ENCODE measurements around the gene DSCAML1. TPM values are rescaled to one million over a fixed set of nuclear protein-coding genes. Genes with fewer than 3 reads are reported as not detected.

Gene DSCAML1
- total RNA-seq, 1 donor from 2014 or later, result 10.2 TPM

GRCh38 chr11:117520966-117521365, 276.1 kb downstream of the DSCAML1 start:
- no peak for DNase-seq (ENCODE audit: low read depth)

GRCh38 chr11:117520201-117520600, 276.8 kb downstream of the DSCAML1 start:
- DNase-seq (ENCODE audit: low read depth), result peak; percentile 49

GRCh38 chr11:117519590-117519989, 277.4 kb downstream of the DSCAML1 start:
- DNase-seq (ENCODE audit: low read depth), result peak; percentile 85

GRCh38 chr11:117519170-117519569, 277.8 kb downstream of the DSCAML1 start:
- DNase-seq (ENCODE audit: low read depth), result peak; percentile 90

GRCh38 chr11:117518455-117518854, 278.6 kb downstream of the DSCAML1 start:
- no peak for DNase-seq (ENCODE audit: low read depth)

GRCh38 chr11:117517097-117517496, 279.9 kb downstream of the DSCAML1 start:
- no peak for DNase-seq (ENCODE audit: low read depth)

GRCh38 chr11:117515892-117516787, 280.9 kb downstream of the DSCAML1 start:
- DNase-seq (ENCODE audit: low read depth), result no peak

- DNase-seq (ENCODE audit: low read depth), result no peak
These were observed 282.8 kb downstream of the DSCAML1 start for GRCh38 chr11:117514256-117514655.

GRCh38 chr11:117513666-117514065, 283.4 kb downstream of the DSCAML1 start:
- DNase-seq (ENCODE audit: low read depth), result peak; percentile 19

- DNase-seq (ENCODE audit: low read depth), result no peak
These were observed 285.0 kb downstream of the DSCAML1 start for GRCh38 chr11:117511931-117512539.

- peak; percentile 25 for DNase-seq (ENCODE audit: low read depth)
These were observed 285.5 kb downstream of the DSCAML1 start for GRCh38 chr11:117511483-117511930.

- DNase-seq (ENCODE audit: low read depth), result no peak
These were observed 286.4 kb downstream of the DSCAML1 start for GRCh38 chr11:117510646-117511045.

GRCh38 chr11:117509543-117509942, 287.5 kb downstream of the DSCAML1 start:
- DNase-seq (ENCODE audit: low read depth), result no peak

GRCh38 chr11:117506971-117507370, 290.0 kb downstream of the DSCAML1 start:
- DNase-seq (ENCODE audit: low read depth), result no peak

GRCh38 chr11:117505285-117505970, 291.6 kb downstream of the DSCAML1 start:
- DNase-seq (ENCODE audit: low read depth), result no peak

GRCh38 chr11:117502779-117503100, 294.3 kb downstream of the DSCAML1 start:
- DNase-seq (ENCODE audit: low read depth), result no peak

GRCh38 chr11:117502015-117502778, 294.8 kb downstream of the DSCAML1 start:
- no peak for DNase-seq (ENCODE audit: low read depth)

- no peak for DNase-seq (ENCODE audit: low read depth)
These were observed 295.6 kb downstream of the DSCAML1 start for GRCh38 chr11:117501237-117501898.

- DNase-seq (ENCODE audit: low read depth), result no peak
These were observed 298.2 kb downstream of the DSCAML1 start for GRCh38 chr11:117498791-117499190.

- no peak for DNase-seq (ENCODE audit: low read depth)
These were observed 299.6 kb downstream of the DSCAML1 start for GRCh38 chr11:117497206-117497951.

- DNase-seq (ENCODE audit: low read depth), result no peak
These were observed 301.7 kb downstream of the DSCAML1 start for GRCh38 chr11:117495357-117495756.

Measured in renal cortical epithelial cell (primary cell).